CD1c-positive myeloid dendritic cell (primary cell): ENCODE measurements around the gene WDR5B.
A peak's percentile ranks its signal among the peaks of the same experiment; 100 is the strongest.
"Not testable (repeated sequence)": the region's sequence is repeated elsewhere in the genome, so short reads cannot be mapped to it uniquely, and the experiment has no call there.

ENCODE experiments used
- DNase-seq: peaks from one replicate; pipeline ENCODE4 v3.0.0-alpha.2; 2016; ENCODE audit errors: extremely low spot score

Gene WDR5B

GRCh38 chr3:122415762-122416654 is at the start of gene WDR5B:
TSS of gene WDR5B (minus strand) at chr3:122416062. CDS start at chr3:122415528, 534 bp downstream.
- DNase-seq = peak; percentile 99

GRCh38 chr3:122464659-122465058 is 48.8 kb upstream of the WDR5B start:
- no peak for DNase-seq

- DNase-seq = no peak
Observed at GRCh38 chr3:122462406-122462805, 46.5 kb upstream of the WDR5B start.

- no peak for DNase-seq
Observed at GRCh38 chr3:122461806-122462205, 45.9 kb upstream of the WDR5B start.

- peak; percentile 18 for DNase-seq
Observed at GRCh38 chr3:122458992-122459391, 43.1 kb upstream of the WDR5B start.

GRCh38 chr3:122457706-122458105 is 41.8 kb upstream of the WDR5B start:
- no peak for DNase-seq

GRCh38 chr3:122456074-122456473 is 40.2 kb upstream of the WDR5B start:
- no peak for DNase-seq

GRCh38 chr3:122451371-122451770 is 35.5 kb upstream of the WDR5B start:
- no peak for DNase-seq

- DNase-seq = not testable (repeated sequence)
Observed at GRCh38 chr3:122448218-122448617, 32.4 kb upstream of the WDR5B start.

GRCh38 chr3:122444491-122444887 is 28.6 kb upstream of the WDR5B start:
- not testable (repeated sequence) for DNase-seq

GRCh38 chr3:122443762-122444490 is 28.1 kb upstream of the WDR5B start:
- DNase-seq = not testable (repeated sequence)

- DNase-seq = no peak
Observed at GRCh38 chr3:122443090-122443489, 27.2 kb upstream of the WDR5B start.

GRCh38 chr3:122435950-122436349 is 20.1 kb upstream of the WDR5B start:
- no peak for DNase-seq

GRCh38 chr3:122430371-122430770 is 14.5 kb upstream of the WDR5B start:
- no peak for DNase-seq

GRCh38 chr3:122427857-122428471 is 12.1 kb upstream of the WDR5B start:
- no peak for DNase-seq

- no peak for DNase-seq
Observed at GRCh38 chr3:122421836-122422235, 6.0 kb upstream of the WDR5B start.

- no peak for DNase-seq
Observed at GRCh38 chr3:122421101-122421500, 5.2 kb upstream of the WDR5B start.

GRCh38 chr3:122416966-122417365 is 1.1 kb upstream of the WDR5B start:
- no peak for DNase-seq

- DNase-seq = peak; percentile 42
Observed at GRCh38 chr3:122415104-122415744, 638 bp downstream of the WDR5B start.

GRCh38 chr3:122414391-122414790 is 1.5 kb downstream of the WDR5B start:
- DNase-seq = no peak

- DNase-seq = no peak
Observed at GRCh38 chr3:122410639-122411038, 5.2 kb downstream of the WDR5B start.

- DNase-seq = no peak
Observed at GRCh38 chr3:122410111-122410510, 5.8 kb downstream of the WDR5B start.
